NCI-H146 treated with DMSO at 0.1 percent for 48 hours (cell line): ENCODE results near the gene PSMC2.

Source experiments
- DNase-seq: peaks from one replicate; lab custom pipeline; 2025; ENCODE audit not compliant: unreplicated experiment; lab: John Stamatoyannopoulos, UW

PSMC2 gene

GRCh38 chr7:103347507-103348267 is at the start of gene PSMC2:
PSMC2 (plus strand) TSS chr7:103347643; CDS start chr7:103347712, 69 bp downstream.
- DNase-seq = peak; percentile 78

GRCh38 chr7:103297837-103298179 is 49.6 kb upstream of the PSMC2 start:
- DNase-seq = no peak

- DNase-seq = no peak
Measured at GRCh38 chr7:103299660-103300059, 47.8 kb upstream of the PSMC2 start.

DNA sequence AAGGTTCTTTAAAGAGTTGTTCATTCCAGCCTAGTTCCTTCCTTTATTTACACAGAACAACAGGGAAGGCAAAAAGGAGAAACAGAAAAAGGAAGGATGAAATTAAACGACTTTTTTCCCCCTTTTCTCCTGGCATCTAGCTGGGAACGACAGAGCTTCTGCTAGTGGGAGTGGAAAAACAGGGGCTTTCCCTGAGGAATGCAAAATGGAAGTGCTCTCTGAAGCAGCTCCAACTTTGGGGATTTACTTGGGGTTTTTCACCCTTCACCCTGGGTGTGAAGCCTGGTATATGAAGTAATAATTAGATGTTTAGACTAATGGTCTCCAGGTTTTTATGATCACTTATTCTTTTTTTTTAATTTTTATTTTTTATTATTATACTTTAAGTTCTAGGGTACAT is 46.0 kb upstream of the PSMC2 start:
- DNase-seq = no peak

GRCh38 chr7:103307503-103308231 is 39.8 kb upstream of the PSMC2 start:
- DNase-seq = no peak

DNA sequence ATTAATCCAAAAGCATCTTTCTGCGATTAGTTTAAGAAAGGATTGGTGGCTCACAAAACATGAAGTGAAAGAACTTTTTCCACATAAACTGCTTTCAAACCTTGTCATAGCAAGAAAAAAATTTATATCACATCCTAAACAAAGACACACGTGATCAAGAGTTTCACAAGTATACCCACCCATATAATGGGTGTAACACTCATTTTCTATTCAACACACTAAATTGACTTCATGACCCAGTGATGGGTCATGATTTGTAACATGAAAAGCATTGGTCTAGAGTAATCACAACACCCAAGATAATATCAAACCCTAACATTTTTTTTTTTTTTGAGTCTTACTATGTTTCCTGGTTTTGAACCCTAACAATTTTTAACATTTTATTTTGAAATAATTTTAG is 32.6 kb upstream of the PSMC2 start:
- no peak for DNase-seq

DNA sequence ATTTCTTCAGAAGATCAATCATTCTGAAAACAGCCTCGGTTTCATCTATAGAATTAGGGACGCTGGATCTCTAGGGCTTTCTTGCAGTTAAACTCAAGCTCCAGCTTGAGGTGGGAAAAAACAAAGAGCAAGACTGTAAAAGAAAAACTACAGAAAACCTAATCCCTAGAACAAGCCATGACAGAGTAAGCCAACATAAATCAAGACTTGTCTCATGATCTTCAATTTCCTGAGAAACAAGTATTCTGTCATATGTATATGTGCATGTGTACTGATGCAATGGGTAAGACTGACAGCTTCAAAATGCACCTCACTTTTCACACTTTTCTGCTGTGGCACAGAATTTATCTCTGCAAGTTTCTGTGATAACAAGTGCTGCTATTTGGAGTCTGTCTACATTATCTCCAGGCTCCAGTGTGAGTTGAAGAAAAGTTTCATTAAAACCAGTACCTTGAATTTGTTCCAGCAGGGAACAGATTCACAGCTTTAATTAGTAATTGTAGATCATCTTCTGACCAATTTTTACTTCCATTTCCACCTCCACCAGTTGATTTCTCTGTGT is 31.0 kb upstream of the PSMC2 start:
- DNase-seq = no peak

GRCh38 chr7:103317009-103317408 is 30.4 kb upstream of the PSMC2 start:
- DNase-seq = no peak

- no peak for DNase-seq
Measured at GRCh38 chr7:103325744-103326143, 21.7 kb upstream of the PSMC2 start.

DNA sequence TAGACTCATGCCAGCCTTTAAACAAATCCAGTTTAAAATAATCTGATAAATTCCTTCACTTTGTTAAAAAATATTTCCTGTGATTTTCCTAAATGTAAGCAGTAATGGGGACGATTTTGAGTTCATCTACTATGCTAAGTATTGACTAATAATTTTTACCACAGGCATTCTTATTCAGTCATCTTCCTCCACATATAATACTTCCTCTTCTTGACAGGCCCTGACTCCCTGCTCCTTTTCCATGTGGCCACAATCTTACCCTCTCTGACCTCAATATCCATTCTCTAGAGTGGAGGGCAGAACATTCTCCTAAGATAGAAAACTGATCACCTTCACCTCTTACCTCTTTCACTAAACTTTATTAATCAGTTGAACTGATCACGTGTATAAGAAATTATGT is 10.7 kb upstream of the PSMC2 start:
- DNase-seq = no peak

DNA sequence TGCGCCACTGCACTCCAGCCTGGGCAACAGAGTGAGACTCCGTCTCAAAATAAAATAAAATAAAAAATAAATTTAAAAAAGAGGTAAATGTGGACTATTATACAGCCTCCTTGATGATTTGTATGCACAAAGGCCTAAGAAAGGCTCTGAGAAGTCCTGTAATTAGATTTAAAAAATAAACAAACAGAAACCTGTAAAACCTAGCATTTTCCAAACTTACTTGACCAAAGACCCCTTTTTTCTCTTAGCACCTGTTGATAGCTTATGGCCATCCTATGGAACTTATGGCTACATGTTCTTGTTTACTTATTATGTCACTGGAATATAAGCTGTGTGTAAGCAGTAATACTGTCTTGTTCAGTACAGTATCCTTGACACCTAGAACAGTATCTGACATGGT is 8.6 kb upstream of the PSMC2 start:
- no peak for DNase-seq

DNA sequence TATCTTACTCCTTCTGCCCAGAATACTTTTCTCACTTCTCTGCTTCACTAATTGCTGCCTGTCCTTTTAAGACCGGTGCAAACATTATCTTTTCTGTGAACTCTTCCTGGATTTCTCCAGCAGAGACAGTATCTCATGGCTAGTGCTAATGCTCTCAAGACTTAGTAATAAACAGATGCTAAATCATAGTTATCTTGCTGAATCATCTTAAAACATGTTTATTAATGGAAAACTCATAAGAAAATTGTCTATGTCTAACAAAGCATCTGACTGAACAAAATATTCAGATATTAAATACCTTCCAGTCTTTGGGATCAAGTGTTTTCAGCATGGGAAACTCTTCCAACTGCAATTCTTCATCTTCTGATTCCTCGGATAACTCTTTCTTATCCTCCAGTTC is 6.0 kb upstream of the PSMC2 start:
- DNase-seq = no peak

DNA sequence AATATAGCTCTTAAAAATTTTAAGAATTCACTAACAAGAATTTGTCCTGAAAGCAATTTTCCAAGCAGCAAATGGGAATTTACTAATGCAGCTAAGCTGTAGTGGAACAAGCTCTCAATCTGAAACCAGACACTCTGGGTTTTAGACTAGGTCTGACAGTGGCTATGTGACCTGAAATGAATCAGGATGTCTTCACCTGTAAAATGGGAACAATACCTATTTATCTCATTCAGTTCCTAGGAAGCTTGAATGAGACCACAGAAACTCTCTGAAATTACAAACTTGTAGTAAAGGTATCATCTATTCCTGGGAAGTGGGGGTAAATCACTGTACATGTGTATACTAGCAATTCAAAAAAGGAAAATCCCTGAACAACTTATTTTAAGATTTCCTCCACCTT is 4.1 kb upstream of the PSMC2 start:
- no peak for DNase-seq

- no peak for DNase-seq
Measured at GRCh38 chr7:103343758-103344452, 3.5 kb upstream of the PSMC2 start.

- peak; percentile 82 for DNase-seq
Measured at GRCh38 chr7:103344453-103345149, 2.8 kb upstream of the PSMC2 start, which contains the start of gene DNAJC2. DNAJC2 (minus strand) TSS chr7:103344767; CDS start chr7:103344622, 145 bp downstream.

DNA sequence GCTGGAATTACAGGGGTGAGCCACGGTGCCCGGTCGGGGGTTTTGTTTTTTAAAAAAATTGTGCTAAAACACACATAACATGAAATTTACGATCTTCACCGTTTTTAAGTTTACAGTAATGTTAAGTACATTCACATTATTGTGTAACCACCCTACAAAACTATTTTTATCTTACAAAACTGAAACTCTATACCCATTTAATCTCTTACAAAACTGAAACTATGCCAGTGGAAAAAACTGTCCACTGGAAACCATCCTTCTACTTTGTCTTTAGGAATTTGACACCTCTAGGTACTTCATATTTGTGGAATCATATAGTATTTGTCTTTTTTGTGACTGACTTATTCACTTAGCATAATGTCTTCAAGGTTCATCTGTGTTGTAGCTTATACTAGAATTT is 1.0 kb upstream of the PSMC2 start:
- DNase-seq = no peak

GRCh38 chr7:103348452-103348851 is 1.0 kb downstream of the PSMC2 start:
- DNase-seq = no peak

GRCh38 chr7:103348959-103349358 is 1.5 kb downstream of the PSMC2 start:
- no peak for DNase-seq

- no peak for DNase-seq
Measured at GRCh38 chr7:103349805-103350204, 2.4 kb downstream of the PSMC2 start.

DNA sequence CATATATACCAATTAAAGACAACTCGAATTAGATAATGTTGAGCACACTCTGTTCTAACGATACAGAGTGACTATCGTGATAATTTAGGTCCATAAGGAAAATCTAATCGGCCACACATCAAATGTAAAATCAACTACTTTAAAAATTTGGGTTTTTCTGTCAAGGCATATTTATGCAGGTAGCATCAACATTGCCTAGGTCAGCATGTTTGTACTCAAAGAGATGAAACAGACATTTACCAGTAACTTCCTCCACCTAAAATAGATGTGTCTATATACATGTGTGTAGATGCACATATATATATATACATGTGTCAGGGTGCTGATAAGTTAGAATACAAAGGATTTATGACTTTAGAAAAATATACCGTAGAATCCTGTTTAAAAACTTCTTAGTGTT is 22.0 kb downstream of the PSMC2 start:
- DNase-seq = no peak
